Measurements from ENCODE around the gene ASAP2. TPM values are rescaled to one million over a fixed set of nuclear protein-coding genes. Genes with fewer than 3 reads are reported as not detected.
A peak's percentile ranks its signal among the peaks of the same experiment; 100 is the strongest.

ASAP2 gene
- polyA plus RNA-seq, 1 donor (not counting 4 experiments of a cell fraction or from before 2014, with no cell fraction given), result 54.2 TPM

DNA sequence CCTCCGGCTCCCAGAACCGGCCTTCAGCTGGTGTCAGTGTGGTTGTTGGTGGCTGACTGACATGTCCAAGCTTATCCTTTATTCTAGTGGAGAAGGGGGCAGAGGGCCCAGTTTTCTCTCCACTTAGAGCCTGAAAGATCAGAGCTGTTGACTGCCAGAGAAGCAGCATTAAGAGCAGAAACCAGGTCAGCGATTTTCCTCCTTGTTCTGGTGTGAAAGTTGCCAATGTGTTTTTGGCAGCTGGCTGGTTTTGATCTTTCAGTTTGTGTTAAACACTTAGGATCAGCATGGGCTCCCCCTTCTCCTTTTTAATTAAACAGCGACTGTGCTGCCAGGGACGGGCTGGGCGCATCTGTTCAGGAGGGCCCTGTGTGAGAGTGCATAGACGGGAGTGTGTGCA is 100.9 kb downstream of the ASAP2 start:
- Histone ChIP-seq H3K27me3 (ENCODE audit: control insufficient read depth, extremely low read depth, insufficient read depth, low read length) (no peaks in the 10 kb centered on the region), H3K9me3 (ENCODE audit: control insufficient read depth, low read depth, low read length) (no peaks in the 10 kb centered on the region), H3K4me3 (ENCODE audit: control insufficient read depth in 2 of 3, extremely low read depth in 1 of 3, insufficient read depth in 2 of 3, low read depth in 1 of 3, low read length in 3 of 3) (peak overlapping the region in 1 of 3 experiments; percentile 31), H3K36me3 (ENCODE audit: control insufficient read depth in 2 of 2, extremely low read depth in 1 of 2, insufficient read depth in 2 of 2, low read length in 2 of 2) (peaks cover 2 to 24% of the 10 kb centered on the region in 2 experiments), H3K4me1 (ENCODE audit: control insufficient read depth, extremely low read depth, insufficient read depth, low read length) (peaks cover 58% of the 10 kb centered on the region), H3K9me1 (ENCODE audit: control insufficient read depth, extremely low read depth, insufficient read depth, low read length) (no peaks in the 10 kb centered on the region), H3K79me2 (ENCODE audit: control insufficient read depth, insufficient read depth, low read length) (peaks cover 77% of the 10 kb centered on the region), H3K4me2 (ENCODE audit: control insufficient read depth, extremely low read depth, insufficient read depth, low read depth, low read length) (peak overlapping the region; percentile 68), H3K27ac (ENCODE audit: control insufficient read depth, insufficient read depth, low read length) (peak overlapping the region; percentile 78), H3K9ac (ENCODE audit: control insufficient read depth, extremely low read depth, insufficient read depth, low read length) (peak overlapping the region; percentile 73), H4K20me1 (ENCODE audit: control insufficient read depth, extremely low read depth, insufficient read depth, low read length) (no peaks in the 10 kb centered on the region), H2AFZ (ENCODE audit: control insufficient read depth, low read length) (no peak overlapping the region)
- dilution Hi-C loops (cut with MboI; ENCODE audit: extremely low pct_ligation_motif_present, low sequenced_read_pairs), result no loop called here
- no peak for TF ChIP-seq EZH2 (IDR thresholded peaks at IDR 0.05; ENCODE audit: low read length)
- TF ChIP-seq, protein P1, sequence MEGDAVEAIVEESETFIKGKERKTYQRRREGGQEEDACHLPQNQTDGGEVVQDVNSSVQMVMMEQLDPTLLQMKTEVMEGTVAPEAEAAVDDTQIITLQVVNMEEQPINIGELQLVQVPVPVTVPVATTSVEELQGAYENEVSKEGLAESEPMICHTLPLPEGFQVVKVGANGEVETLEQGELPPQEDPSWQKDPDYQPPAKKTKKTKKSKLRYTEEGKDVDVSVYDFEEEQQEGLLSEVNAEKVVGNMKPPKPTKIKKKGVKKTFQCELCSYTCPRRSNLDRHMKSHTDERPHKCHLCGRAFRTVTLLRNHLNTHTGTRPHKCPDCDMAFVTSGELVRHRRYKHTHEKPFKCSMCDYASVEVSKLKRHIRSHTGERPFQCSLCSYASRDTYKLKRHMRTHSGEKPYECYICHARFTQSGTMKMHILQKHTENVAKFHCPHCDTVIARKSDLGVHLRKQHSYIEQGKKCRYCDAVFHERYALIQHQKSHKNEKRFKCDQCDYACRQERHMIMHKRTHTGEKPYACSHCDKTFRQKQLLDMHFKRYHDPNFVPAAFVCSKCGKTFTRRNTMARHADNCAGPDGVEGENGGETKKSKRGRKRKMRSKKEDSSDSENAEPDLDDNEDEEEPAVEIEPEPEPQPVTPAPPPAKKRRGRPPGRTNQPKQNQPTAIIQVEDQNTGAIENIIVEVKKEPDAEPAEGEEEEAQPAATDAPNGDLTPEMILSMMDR (optimal IDR thresholded peaks at IDR 0.05 in 1 of 3, IDR thresholded peaks at IDR 0.05 in 1 of 3, conservative IDR thresholded peaks at IDR 0.05 in 1 of 3; ENCODE audit: extremely low read depth in 1 of 3, insufficient read depth in 2 of 3, low read length in 3 of 3), result no peak
- FAIRE-seq, result no peak
- DNase-seq (ENCODE audit: low read depth, low spot score), result no peak

- peak overlapping the region; percentile 78 for H3K27ac ChIP-seq (ENCODE audit: control insufficient read depth, insufficient read depth, low read length)
Measured at GRCh38 chr2:9308186-9308955, 101.8 kb downstream of the ASAP2 start.

More at GRCh38 chr2:9308186-9308955, 101.8 kb downstream of the ASAP2 start:
- Histone ChIP-seq H3K4me1 (ENCODE audit: control insufficient read depth, extremely low read depth, insufficient read depth, low read length) (peaks cover 59% of the 10 kb centered on the region), H3K4me2 (ENCODE audit: control insufficient read depth, extremely low read depth, insufficient read depth, low read depth, low read length) (no peak overlapping the region), H3K27me3 (ENCODE audit: control insufficient read depth, extremely low read depth, insufficient read depth, low read length) (no peaks in the 10 kb centered on the region), H3K4me3 (ENCODE audit: control insufficient read depth in 2 of 3, extremely low read depth in 1 of 3, insufficient read depth in 2 of 3, low read depth in 1 of 3, low read length in 3 of 3) (no peak overlapping the region), H3K9me3 (ENCODE audit: control insufficient read depth, low read depth, low read length) (no peaks in the 10 kb centered on the region), H3K9me1 (ENCODE audit: control insufficient read depth, extremely low read depth, insufficient read depth, low read length) (no peaks in the 10 kb centered on the region), H2AFZ (ENCODE audit: control insufficient read depth, low read length) (no peak overlapping the region), H3K9ac (ENCODE audit: control insufficient read depth, extremely low read depth, insufficient read depth, low read length) (no peak overlapping the region), H4K20me1 (ENCODE audit: control insufficient read depth, extremely low read depth, insufficient read depth, low read length) (no peaks in the 10 kb centered on the region), H3K36me3 (ENCODE audit: control insufficient read depth in 2 of 2, extremely low read depth in 1 of 2, insufficient read depth in 2 of 2, low read length in 2 of 2) (peaks cover 2 to 24% of the 10 kb centered on the region in 2 experiments), H3K79me2 (ENCODE audit: control insufficient read depth, insufficient read depth, low read length) (peaks cover 76% of the 10 kb centered on the region)
- FAIRE-seq (no peak), DNase-seq (ENCODE audit: low read depth, low spot score) (no peak)
- TF ChIP-seq, protein P1 (optimal IDR thresholded peaks at IDR 0.05 in 1 of 3, IDR thresholded peaks at IDR 0.05 in 1 of 3, conservative IDR thresholded peaks at IDR 0.05 in 1 of 3; ENCODE audit: extremely low read depth in 1 of 3, insufficient read depth in 2 of 3, low read length in 3 of 3), result no peak
- no peak for TF ChIP-seq EZH2 (IDR thresholded peaks at IDR 0.05; ENCODE audit: low read length)
- dilution Hi-C loops (cut with MboI; ENCODE audit: extremely low pct_ligation_motif_present, low sequenced_read_pairs), result no loop called here
